Activated naive CD8-positive, alpha-beta T cell treated with anti-CD3 and anti-CD28 coated beads for 36 hours (primary cell): ENCODE measurements around the gene FBXW4. TPM values are rescaled to one million over a fixed set of nuclear protein-coding genes. Genes with fewer than 3 reads are reported as not detected.
"Not testable (repeated sequence)": the region's sequence is repeated elsewhere in the genome, so short reads cannot be mapped to it uniquely, and the experiment has no call there.

ENCODE experiments used
- DNase-seq: peaks from one replicate; pipeline ENCODE4 v3.0.0; 2021
- H3K27ac Mint-ChIP-seq: one replicate; pipeline ENCODE4 v1.8.0; 2022; ENCODE audit warnings: mild to moderate bottlenecking, moderate library complexity, mixed read lengths
- H3K27me3 Mint-ChIP-seq: one replicate; pipeline ENCODE4 v1.8.0; 2022; ENCODE audit warnings: mild to moderate bottlenecking, mixed read lengths
- H3K36me3 Mint-ChIP-seq: one replicate; pipeline ENCODE4 v1.8.0; 2021; ENCODE audit warnings: mild to moderate bottlenecking, mixed read lengths
- H3K4me1 Mint-ChIP-seq: one replicate; pipeline ENCODE4 v1.8.0; 2021; ENCODE audit warnings: mixed read lengths
- H3K4me3 Mint-ChIP-seq: one replicate; pipeline ENCODE4 v1.8.0; 2022; ENCODE audit warnings: mild to moderate bottlenecking, moderate library complexity, mixed read lengths
- H3K9me3 Mint-ChIP-seq: one replicate; pipeline ENCODE4 v1.8.0; 2022; ENCODE audit warnings: mixed read lengths
- total RNA-seq, 2 experiments: library from RNA; stranded (reverse); gene quantifications; one replicate each; pipeline ENCODE4 v1.2.3, GENCODE V29; 2021

The FBXW4 gene
- total RNA-seq, 2 experiments from 2014 or later = 29.5 to 34.0 TPM

DNA sequence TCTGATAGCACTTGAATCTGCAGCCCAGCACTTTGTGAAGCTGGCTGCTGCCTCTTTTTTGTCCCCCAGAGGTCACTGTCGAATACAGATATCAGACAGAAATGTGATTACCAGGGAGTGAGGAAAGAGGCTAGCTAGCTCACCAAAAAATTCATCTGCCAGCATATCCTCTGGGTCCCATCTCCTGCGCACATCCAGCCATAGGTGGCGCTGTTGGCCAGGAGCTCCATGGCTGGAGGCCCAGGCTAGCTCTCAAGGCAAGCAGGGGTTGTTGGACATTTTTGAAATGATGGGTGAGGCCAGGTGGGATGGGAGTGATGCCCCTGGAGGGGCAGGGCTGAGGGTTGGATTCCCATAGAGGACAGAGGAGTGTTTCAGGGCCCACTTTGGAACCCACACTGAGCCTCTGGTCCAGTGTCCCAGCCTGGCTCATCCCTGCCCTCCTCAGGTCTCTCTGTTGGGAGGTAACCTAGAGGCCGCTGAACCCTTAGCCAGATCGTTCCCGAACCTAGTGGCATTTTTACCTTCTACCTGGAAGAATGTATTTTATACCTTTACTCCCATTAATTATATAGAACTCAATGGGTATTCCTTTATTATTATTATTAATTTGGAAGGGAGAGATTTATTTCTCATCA lies 92.1 kb downstream of the FBXW4 start:
- Mint-ChIP-seq H3K9me3 (no peaks in the 10 kb centered on the region), H3K27me3 (no peaks in the 10 kb centered on the region), H3K36me3 (peaks cover 1% of the 10 kb centered on the region), H3K4me3 (no peak overlapping the region), H3K27ac (no peak overlapping the region), H3K4me1 (no peaks in the 10 kb centered on the region)
- DNase-seq = peak; percentile 78

DNA sequence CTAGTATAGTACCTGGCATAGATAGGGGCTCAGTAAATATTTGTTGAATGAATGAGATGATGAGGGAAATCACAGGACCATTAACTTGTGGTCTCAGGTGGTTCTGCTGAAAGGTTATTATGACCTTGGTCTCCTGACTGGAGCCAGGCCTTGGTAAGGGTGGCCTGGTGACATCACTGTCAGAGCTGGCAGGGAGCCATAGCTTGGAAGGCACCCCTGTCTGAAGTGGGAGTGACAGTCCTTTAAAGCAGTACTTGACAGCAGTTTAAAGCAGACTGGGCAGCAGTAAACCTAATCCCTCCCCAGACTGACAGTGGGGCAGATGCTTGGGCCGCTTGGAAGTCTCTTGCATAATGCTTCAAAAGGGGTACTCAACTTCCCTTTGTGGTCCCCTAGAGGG lies 93.4 kb downstream of the FBXW4 start:
- no peaks in the 10 kb centered on the region for H3K4me1 Mint-ChIP-seq
- H3K27me3 Mint-ChIP-seq = no peaks in the 10 kb centered on the region
- H3K4me3 Mint-ChIP-seq = no peak overlapping the region
- no peaks in the 10 kb centered on the region for H3K9me3 Mint-ChIP-seq
- H3K27ac Mint-ChIP-seq = no peak overlapping the region
- peaks cover 1% of the 10 kb centered on the region for H3K36me3 Mint-ChIP-seq
- no peak for DNase-seq

DNA sequence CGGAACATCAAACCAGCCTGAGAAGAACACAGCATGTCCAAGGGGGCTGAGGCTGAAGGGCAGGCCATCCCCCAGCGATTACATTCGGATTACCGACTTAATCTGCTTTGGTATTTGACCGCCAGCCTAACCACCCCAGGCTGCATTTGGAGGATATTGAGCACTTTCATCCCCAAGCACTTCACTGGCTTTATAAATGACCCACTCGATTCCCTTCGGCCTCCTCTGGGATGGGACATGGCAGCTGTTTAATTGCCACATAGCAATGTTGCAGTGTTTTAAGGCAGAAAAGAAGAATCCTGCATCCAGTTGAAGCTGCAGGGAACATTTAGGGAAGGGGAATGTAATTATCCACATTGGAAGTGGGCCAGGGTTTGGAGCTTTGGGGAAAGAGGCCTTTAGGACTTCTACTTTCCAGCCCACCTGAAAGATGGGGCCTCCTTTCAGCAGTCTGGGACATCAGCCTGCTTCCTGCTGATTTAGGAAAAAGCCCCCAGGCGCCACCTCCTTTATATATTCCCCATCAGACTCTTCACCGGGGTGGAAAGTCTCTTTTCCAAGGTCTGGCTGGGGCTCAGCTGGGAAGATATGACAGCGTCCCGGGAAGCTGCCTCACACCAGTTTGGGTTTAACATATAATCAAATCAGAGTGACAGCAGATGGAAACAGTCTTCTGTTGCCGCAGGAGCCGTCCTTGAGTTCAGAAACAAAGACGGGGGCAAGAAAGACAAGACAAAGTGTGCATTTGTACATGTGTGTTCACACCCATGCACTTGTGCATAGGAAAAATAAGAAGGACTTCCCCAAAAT lies 97.7 kb downstream of the FBXW4 start:
- Mint-ChIP-seq H3K9me3 (no peaks in the 10 kb centered on the region), H3K27me3 (no peaks in the 10 kb centered on the region), H3K4me1 (no peaks in the 10 kb centered on the region), H3K27ac (no peak overlapping the region), H3K36me3 (no peaks in the 10 kb centered on the region), H3K4me3 (no peak overlapping the region)
- DNase-seq = no peak

GRCh38 chr10:101595591-101596433 lies 99.2 kb downstream of the FBXW4 start:
- no peaks in the 10 kb centered on the region for H3K27me3 Mint-ChIP-seq
- H3K27ac Mint-ChIP-seq = no peak overlapping the region
- H3K4me1 Mint-ChIP-seq = no peaks in the 10 kb centered on the region
- H3K36me3 Mint-ChIP-seq = no peaks in the 10 kb centered on the region
- DNase-seq = no peak
- H3K4me3 Mint-ChIP-seq = no peak overlapping the region
- H3K9me3 Mint-ChIP-seq = no peaks in the 10 kb centered on the region

GRCh38 chr10:101593331-101593730 lies 101.6 kb downstream of the FBXW4 start:
- not testable (repeated sequence) for H3K4me1 Mint-ChIP-seq, DNase-seq, H3K27me3 Mint-ChIP-seq, H3K9me3 Mint-ChIP-seq, H3K4me3 Mint-ChIP-seq, H3K27ac Mint-ChIP-seq, H3K36me3 Mint-ChIP-seq

DNA sequence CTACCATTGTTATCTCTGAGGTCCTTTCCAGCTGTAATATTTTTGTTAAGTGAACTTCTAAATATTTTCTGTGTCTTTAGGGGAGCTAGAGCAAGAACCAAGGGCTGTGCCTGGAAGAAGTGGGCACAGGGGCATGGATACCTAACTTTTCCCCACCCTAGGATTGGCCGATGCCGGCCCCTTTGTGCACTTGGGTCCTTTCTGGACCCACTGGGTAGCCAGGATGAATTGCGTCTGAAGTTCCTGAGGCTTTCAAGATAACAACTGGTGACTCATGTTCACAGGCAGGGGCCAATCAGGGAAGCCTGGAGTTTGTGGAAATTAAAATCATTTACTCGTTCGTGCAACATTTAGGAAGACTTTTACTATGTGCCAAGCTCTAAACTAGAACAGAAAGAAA lies 106.1 kb downstream of the FBXW4 start:
- Mint-ChIP-seq H3K4me1 (peaks cover 19% of the 10 kb centered on the region), H3K27me3 (no peaks in the 10 kb centered on the region), H3K9me3 (no peaks in the 10 kb centered on the region), H3K4me3 (peak overlapping the region; percentile 94), H3K27ac (peak overlapping the region; percentile 79), H3K36me3 (peaks cover 9% of the 10 kb centered on the region)
- DNase-seq = no peak

- peak within 1 kb of the TSS; percentile 79 for H3K27ac Mint-ChIP-seq
- H3K36me3 Mint-ChIP-seq = peaks cover 9% of the 10 kb centered on the region
- DNase-seq = peak; percentile 92
- H3K27me3 Mint-ChIP-seq = no peaks in the 10 kb centered on the region
- no peaks in the 10 kb centered on the region for H3K9me3 Mint-ChIP-seq
- peak within 1 kb of the TSS; percentile 94 for H3K4me3 Mint-ChIP-seq
- H3K4me1 Mint-ChIP-seq = peaks cover 19% of the 10 kb centered on the region
Observed at GRCh38 chr10:101587725-101588653, 107.0 kb downstream of the FBXW4 start, which contains the start of the genes DPCD and POLL. TSS of gene DPCD (plus strand) at chr10:101588321. CDS start at chr10:101588337, 16 bp downstream. TSS of gene POLL (minus strand) at chr10:101588257. CDS start at chr10:101587360, 897 bp downstream.

- no peaks in the 10 kb centered on the region for H3K27me3 Mint-ChIP-seq
- peaks cover 19% of the 10 kb centered on the region for H3K4me1 Mint-ChIP-seq
- H3K36me3 Mint-ChIP-seq = peaks cover 9% of the 10 kb centered on the region
- no peak for DNase-seq
- no peaks in the 10 kb centered on the region for H3K9me3 Mint-ChIP-seq
- no peak overlapping the region for H3K4me3 Mint-ChIP-seq
- H3K27ac Mint-ChIP-seq = no peak overlapping the region
Observed at GRCh38 chr10:101585841-101586240, 109.1 kb downstream of the FBXW4 start.

GRCh38 chr10:101580486-101581399 lies 114.2 kb downstream of the FBXW4 start:
- H3K9me3 Mint-ChIP-seq = no peaks in the 10 kb centered on the region
- H3K4me3 Mint-ChIP-seq = no peak overlapping the region
- H3K27ac Mint-ChIP-seq = no peak overlapping the region
- H3K27me3 Mint-ChIP-seq = no peaks in the 10 kb centered on the region
- peaks cover 7% of the 10 kb centered on the region for H3K4me1 Mint-ChIP-seq
- peaks cover 9% of the 10 kb centered on the region for H3K36me3 Mint-ChIP-seq
- no peak for DNase-seq

- peaks cover 4% of the 10 kb centered on the region for H3K36me3 Mint-ChIP-seq
- H3K9me3 Mint-ChIP-seq = no peaks in the 10 kb centered on the region
- H3K4me1 Mint-ChIP-seq = peaks cover 3% of the 10 kb centered on the region
- H3K27ac Mint-ChIP-seq = no peak overlapping the region
- H3K4me3 Mint-ChIP-seq = no peak overlapping the region
- H3K27me3 Mint-ChIP-seq = no peaks in the 10 kb centered on the region
- no peak for DNase-seq
Observed at GRCh38 chr10:101579516-101579870, 115.5 kb downstream of the FBXW4 start.

GRCh38 chr10:101578803-101579515 lies 116.0 kb downstream of the FBXW4 start:
- no peaks in the 10 kb centered on the region for H3K9me3 Mint-ChIP-seq
- H3K4me3 Mint-ChIP-seq = no peak overlapping the region
- no peak overlapping the region for H3K27ac Mint-ChIP-seq

GRCh38 chr10:101578192-101578591 lies 116.8 kb downstream of the FBXW4 start:
- Mint-ChIP-seq H3K36me3 (peaks cover 2% of the 10 kb centered on the region), H3K4me1 (no peaks in the 10 kb centered on the region), H3K9me3 (no peaks in the 10 kb centered on the region), H3K27me3 (no peaks in the 10 kb centered on the region), H3K4me3 (no peak overlapping the region), H3K27ac (peak overlapping the region; percentile 74)
- no peak for DNase-seq

More at GRCh38 chr10:101578803-101579515, 116.0 kb downstream of the FBXW4 start:
- DNase-seq = no peak
- Mint-ChIP-seq H3K36me3 (peaks cover 2% of the 10 kb centered on the region), H3K4me1 (no peaks in the 10 kb centered on the region), H3K27me3 (no peaks in the 10 kb centered on the region)
